Activated CD8-positive, alpha-beta memory T cell treated with anti-CD3 and anti-CD28 coated beads, Interleukin-2, amount 50 U/mL, for 4 hours (primary cell): Measurements from ENCODE around the gene ABHD16A.
"Not testable (repeated sequence)": the region's sequence is repeated elsewhere in the genome, so short reads cannot be mapped to it uniquely, and the experiment has no call there.

Experiments
- DNase-seq: peaks from one replicate; pipeline ENCODE4 v3.0.0-alpha.2; 2020

The ABHD16A gene

GRCh38 chr6:31713991-31714684, 11.0 kb upstream of the ABHD16A start:
- DNase-seq, result no peak

GRCh38 chr6:31713465-31713864, 10.3 kb upstream of the ABHD16A start:
- no peak for DNase-seq

DNA sequence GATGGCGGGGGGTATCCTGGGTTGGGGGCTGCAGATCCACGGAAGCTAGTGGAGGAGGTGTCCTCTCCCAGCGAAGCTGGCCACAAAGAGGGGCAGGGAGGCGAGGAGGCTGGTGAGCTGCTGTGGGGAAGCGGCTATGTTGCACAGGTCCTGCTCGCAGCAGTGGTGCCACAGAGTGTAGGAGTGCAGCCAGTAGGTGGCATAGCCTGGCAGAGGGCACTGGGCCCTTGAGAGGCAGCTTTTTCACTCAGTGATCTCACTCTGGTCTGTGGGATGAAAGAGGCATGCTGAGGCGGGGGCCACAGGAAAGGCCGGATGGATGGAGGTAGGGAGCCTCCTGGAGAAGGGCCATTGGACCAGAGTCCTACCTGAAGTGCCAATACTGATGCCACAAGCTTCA, 9.2 kb upstream of the ABHD16A start:
- DNase-seq, result no peak

GRCh38 chr6:31711233-31711632, 8.1 kb upstream of the ABHD16A start:
- no peak for DNase-seq

- no peak for DNase-seq
Measured at GRCh38 chr6:31710523-31711219, 7.5 kb upstream of the ABHD16A start.

DNA sequence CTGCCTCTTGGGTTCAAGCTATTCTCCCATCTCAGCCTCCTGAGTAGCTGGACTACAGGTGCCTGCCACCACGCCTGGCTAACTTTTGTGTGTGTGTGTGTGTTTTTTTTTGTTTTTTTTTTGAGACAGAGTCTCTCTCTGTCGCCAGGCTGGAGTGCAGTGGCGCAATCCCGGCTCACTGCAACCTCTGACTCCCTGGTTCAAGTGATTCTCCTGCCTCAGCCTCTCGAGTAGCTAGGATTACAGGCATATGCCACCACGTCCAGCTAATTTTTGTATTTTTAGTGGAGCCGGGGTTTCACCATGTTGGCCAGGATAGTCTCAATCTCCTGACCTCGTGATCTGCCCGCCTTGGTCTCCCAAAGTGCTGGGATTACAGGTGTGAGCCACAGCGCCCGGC, 6.0 kb upstream of the ABHD16A start:
- DNase-seq, result not testable (repeated sequence)

DNA sequence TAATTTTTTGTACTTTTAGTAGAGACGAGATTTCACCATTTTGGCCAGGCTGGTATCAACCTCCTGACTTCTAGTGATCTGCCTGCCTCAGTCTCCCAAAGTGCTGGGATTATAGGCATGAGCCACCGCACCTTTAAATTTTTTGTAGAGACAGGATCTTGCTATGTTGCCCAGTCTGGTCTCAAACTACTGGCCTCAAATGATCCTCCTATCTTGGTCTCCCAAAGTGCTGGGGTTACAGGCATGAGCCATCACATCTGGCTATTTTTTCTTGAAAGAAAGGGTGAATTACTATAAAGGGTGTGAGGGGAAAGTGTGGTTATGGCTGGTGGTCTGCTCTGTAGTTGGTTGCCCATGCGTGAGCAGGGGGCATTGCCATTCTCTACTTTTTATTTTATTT, 5.1 kb upstream of the ABHD16A start:
- DNase-seq, result no peak

GRCh38 chr6:31707701-31708100, 4.6 kb upstream of the ABHD16A start:
- DNase-seq, result no peak

DNA sequence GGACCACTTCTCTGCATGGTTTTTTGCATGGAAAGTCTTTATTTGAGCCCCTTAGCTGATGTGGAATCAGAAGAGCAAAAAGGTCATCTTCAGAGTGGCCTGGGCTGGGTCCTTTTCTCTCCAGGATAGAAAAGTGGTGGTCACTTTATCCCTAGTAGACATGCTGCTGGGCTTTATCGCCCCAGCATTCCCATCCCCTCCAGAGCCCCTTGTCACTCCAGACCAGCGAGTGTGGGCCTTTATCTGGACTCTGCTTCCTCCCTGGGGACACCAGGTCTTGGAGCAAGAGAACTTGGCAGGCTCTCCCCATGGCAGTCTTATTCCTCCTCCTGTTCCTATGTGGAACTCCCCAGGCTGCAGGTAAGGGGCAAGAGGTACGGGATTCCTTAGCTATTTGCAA, 3.5 kb upstream of the ABHD16A start, which contains the start of gene LY6G6F:
LY6G6F (plus strand) TSS at position 268 of the 400 bp plus-strand sequence; CDS start at position 309, 41 bp downstream.
- no peak for DNase-seq

DNA sequence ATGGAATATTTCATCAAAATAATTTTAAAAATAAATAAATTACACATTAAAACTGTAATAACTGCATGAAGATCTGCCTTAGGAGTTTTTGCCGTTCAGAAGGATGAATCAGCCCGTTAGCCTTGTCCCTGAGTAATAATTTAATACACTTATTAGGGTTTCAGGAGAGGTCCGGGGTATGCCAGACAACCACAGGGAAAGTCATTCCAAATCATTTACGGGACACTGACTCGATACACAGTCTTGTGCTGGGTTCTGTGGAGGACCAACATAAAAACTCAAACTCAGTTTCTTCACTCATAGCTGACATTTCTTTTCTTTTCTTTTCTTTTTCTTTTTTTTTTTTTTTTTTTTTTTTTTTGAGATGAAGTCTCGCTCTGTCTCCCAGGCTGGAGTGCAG, 2.8 kb upstream of the ABHD16A start:
- DNase-seq, result no peak

DNA sequence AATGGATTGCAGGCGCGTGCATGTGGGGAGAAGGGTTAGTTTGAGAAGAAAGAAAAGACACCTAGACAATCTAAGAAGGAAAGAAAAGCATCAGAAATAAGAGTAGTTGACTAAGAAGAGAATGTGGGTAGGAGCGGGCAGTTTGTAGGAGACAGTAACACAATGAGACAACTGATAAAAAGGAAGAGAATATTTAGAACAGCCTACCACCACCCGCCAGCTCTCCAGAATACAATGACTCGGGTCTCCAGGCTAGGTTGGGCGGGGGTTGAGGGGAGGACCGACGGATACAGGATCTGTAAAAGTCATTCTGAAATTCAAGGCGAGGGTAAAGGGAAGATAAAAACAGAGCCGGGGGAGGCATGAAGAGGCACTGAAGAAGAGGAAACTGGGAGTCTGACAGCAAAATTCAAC, 712 bp downstream of the ABHD16A start:
- no peak for DNase-seq

- DNase-seq, result no peak
Measured at GRCh38 chr6:31701666-31702404, 1.3 kb downstream of the ABHD16A start.

GRCh38 chr6:31700740-31701401, 2.3 kb downstream of the ABHD16A start:
- no peak for DNase-seq

GRCh38 chr6:31697555-31697954, 5.6 kb downstream of the ABHD16A start:
- no peak for DNase-seq

GRCh38 chr6:31693535-31693934, 9.6 kb downstream of the ABHD16A start:
- DNase-seq, result no peak

- DNase-seq, result no peak
Measured at GRCh38 chr6:31692886-31693285, 10.2 kb downstream of the ABHD16A start.

DNA sequence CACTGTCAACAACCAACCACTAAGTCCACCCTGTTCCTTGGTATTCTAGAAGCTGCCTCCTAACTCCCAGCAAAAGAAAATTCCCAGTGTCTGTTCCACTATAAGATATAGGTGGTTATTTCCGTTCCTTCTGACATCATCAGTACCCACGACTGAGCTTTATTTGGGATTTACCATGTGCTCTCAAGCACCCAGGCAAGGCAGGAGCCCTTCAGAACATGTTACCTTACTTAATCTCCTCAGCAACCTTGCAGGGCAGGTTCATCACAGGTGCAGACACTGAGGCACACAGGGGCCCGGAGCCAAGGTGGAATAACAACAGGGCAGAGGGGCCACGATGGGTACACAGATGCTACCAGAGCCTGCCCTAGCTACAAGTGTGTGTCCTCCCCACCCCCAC, 10.8 kb downstream of the ABHD16A start:
- DNase-seq, result no peak

DNA sequence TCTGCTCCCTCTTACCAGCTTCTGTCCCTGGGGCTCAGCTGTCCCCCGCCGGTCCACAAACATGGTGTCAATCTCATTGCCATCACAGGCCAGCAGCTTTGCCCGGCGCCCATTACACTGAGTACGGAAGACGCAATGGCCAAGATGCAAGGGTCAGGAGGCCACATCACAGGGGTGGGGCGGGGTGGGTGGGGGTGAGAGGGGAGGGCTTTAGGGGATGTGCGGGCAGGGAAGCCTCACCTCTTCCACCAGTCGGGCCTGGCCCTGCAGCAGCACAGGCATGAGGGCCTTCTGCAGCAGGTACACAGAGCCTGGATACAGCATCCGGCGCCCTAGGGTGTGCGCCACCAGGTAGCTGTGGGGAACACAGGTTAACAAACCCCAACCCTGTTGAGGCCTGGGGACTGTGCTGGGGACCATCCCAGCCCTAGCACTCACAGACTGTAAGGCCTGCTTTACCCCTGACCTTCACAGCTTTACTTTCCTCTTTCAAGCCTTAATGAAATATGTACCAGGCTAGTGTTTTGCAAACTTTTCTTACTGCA, 11.5 kb downstream of the ABHD16A start:
- no peak for DNase-seq

DNA sequence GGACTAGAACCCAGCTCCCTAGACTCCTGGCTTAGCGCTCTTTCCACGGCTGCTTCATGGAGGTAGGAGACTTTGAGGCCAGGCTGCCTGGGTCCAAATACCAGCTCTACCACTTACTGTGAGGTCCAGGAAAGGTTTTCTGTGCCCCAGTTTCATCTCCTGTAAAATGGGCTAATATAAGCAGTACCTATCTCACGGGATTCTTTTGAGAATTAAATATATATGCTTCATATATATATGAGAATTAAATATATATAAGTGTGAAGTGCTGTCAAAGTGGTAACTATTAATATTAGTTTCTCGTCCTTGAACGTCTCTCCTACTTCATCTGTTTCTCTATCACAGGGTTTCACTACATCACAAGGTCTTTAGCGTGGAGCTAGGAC, 12.1 kb downstream of the ABHD16A start:
- DNase-seq, result no peak

- no peak for DNase-seq
Measured at GRCh38 chr6:31690231-31691077, 12.7 kb downstream of the ABHD16A start.

GRCh38 chr6:31689249-31690110, 13.6 kb downstream of the ABHD16A start:
- no peak for DNase-seq
